ENCODE measurements around the gene PRR20E.
"Not testable (repeated sequence)": the region's sequence is repeated elsewhere in the genome, so short reads cannot be mapped to it uniquely, and the experiment has no call there.

DNA sequence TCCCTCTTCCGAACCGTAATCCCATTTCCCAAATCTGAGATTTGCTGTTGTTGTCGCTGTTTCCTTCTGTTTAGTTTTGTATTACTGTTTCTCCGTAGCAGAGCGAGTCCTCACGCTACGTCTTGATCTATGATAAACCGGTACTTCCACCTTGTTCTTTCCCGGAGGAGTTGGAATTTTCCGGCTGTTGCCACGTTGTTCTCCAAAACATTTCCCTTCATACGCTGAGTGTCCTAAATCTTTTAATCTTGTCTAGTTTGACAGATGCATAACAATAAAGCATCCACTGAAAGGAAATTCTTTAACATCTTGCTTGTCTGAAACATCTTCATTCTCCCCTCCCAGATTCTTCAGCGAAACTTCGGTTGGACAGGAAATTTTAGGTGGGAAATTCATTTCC lies 18.9 kb upstream of the PRR20E start:
- TF ChIP-seq, protein P1, sequence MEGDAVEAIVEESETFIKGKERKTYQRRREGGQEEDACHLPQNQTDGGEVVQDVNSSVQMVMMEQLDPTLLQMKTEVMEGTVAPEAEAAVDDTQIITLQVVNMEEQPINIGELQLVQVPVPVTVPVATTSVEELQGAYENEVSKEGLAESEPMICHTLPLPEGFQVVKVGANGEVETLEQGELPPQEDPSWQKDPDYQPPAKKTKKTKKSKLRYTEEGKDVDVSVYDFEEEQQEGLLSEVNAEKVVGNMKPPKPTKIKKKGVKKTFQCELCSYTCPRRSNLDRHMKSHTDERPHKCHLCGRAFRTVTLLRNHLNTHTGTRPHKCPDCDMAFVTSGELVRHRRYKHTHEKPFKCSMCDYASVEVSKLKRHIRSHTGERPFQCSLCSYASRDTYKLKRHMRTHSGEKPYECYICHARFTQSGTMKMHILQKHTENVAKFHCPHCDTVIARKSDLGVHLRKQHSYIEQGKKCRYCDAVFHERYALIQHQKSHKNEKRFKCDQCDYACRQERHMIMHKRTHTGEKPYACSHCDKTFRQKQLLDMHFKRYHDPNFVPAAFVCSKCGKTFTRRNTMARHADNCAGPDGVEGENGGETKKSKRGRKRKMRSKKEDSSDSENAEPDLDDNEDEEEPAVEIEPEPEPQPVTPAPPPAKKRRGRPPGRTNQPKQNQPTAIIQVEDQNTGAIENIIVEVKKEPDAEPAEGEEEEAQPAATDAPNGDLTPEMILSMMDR (IDR thresholded peaks at IDR 0.05), result not testable (repeated sequence)
- not testable (repeated sequence) for TF ChIP-seq POLR2A (IDR thresholded peaks at IDR 0.05)
